HS-27A (cell line): Measurements from ENCODE around the gene C6orf15.

Experiments
- DNase-seq: peaks from one replicate; pipeline ENCODE4 v3.0.0-alpha.2; 2012; ENCODE audit warnings: low read depth, missing footprints

The C6orf15 gene

GRCh38 chr6:31130751-31131150 lies 18.4 kb upstream of the C6orf15 start:
- no peak for DNase-seq

- no peak for DNase-seq
Observed at GRCh38 chr6:31129130-31129529, 16.8 kb upstream of the C6orf15 start.

GRCh38 chr6:31128093-31128676 lies 15.8 kb upstream of the C6orf15 start:
- peak; percentile 26 for DNase-seq

- DNase-seq = no peak
Observed at GRCh38 chr6:31126396-31127175, 14.2 kb upstream of the C6orf15 start.

- DNase-seq = peak; percentile 26
Observed at GRCh38 chr6:31125586-31126363, 13.4 kb upstream of the C6orf15 start.

GRCh38 chr6:31125162-31125561 lies 12.8 kb upstream of the C6orf15 start:
- no peak for DNase-seq

GRCh38 chr6:31122791-31123706 lies 10.7 kb upstream of the C6orf15 start:
- DNase-seq = no peak

GRCh38 chr6:31121131-31121790 lies 8.9 kb upstream of the C6orf15 start:
- no peak for DNase-seq

- no peak for DNase-seq
Observed at GRCh38 chr6:31120151-31120915, 8.0 kb upstream of the C6orf15 start, which contains the start of gene CDSN. CDSN (minus strand) TSS chr6:31120446; CDS start chr6:31120419, 27 bp downstream.

GRCh38 chr6:31118178-31118577 lies 5.8 kb upstream of the C6orf15 start:
- no peak for DNase-seq

GRCh38 chr6:31116661-31117385 lies 4.4 kb upstream of the C6orf15 start:
- DNase-seq = no peak

- DNase-seq = no peak
Observed at GRCh38 chr6:31115941-31116560, 3.7 kb upstream of the C6orf15 start.

- peak; percentile 53 for DNase-seq
Observed at GRCh38 chr6:31114970-31115849, 2.8 kb upstream of the C6orf15 start.

- peak; percentile 92 for DNase-seq
Observed at GRCh38 chr6:31114541-31114878, 2.1 kb upstream of the C6orf15 start, which contains the start of gene PSORS1C1. PSORS1C1 (plus strand) TSS chr6:31114800; CDS start chr6:31129633, 14,833 bp downstream.

- DNase-seq = no peak
Observed at GRCh38 chr6:31113861-31114540, 1.6 kb upstream of the C6orf15 start.

- DNase-seq = no peak
Observed at GRCh38 chr6:31111712-31112111, 663 bp downstream of the C6orf15 start.

GRCh38 chr6:31110825-31111582 lies 1.4 kb downstream of the C6orf15 start:
- no peak for DNase-seq
